GM23338 (cell line): ENCODE measurements around the gene FAAH. TPM values are rescaled to one million over a fixed set of nuclear protein-coding genes. Genes with fewer than 3 reads are reported as not detected.

Experiments
- ATAC-seq: fragments of 200-7000 bp; cut with Tn5 transposase; 3 replicates; pipeline ENCODE4 v1.9.1; 2020
- DNase-seq: peaks from one replicate; pipeline ENCODE4 v3.0.0-alpha.2; 2015; ENCODE audit warnings: low spot score
- H2AFZ ChIP-seq: fragments of 200-600 bp; sonication (generic); 2 replicates; pipeline ENCODE4 v1.8.0; 2016; ENCODE audit warnings: antibody characterized with exemption, mild to moderate bottlenecking, moderate library complexity
- H3F3A ChIP-seq: fragments of 200-600 bp; sonication (generic); replicated peaks from 2 replicates; pipeline ENCODE4 v1.8.0; 2017; ENCODE audit warnings: antibody characterized with exemption, mixed run types, low read depth
- H3K27ac ChIP-seq: fragments of 200-600 bp; sonication (generic); 2 replicates; pipeline ENCODE4 v1.6.1; 2016; ENCODE audit warnings: low read depth
- H3K27me3 ChIP-seq: fragments of 200-600 bp; sonication (generic); 2 replicates; pipeline ENCODE4 v1.8.0; 2016; ENCODE audit warnings: mild to moderate bottlenecking, mixed run types, moderate library complexity; ENCODE audit not compliant: insufficient read depth
- H3K36me3 ChIP-seq: fragments of 200-600 bp; sonication (generic); 2 replicates; pipeline ENCODE4 v1.8.0; 2016; ENCODE audit warnings: mild to moderate bottlenecking; ENCODE audit not compliant: insufficient read depth
- H3K4me1 ChIP-seq: fragments of 200-600 bp; sonication (generic); 2 replicates; pipeline ENCODE4 v1.8.0; 2016; ENCODE audit warnings: mild to moderate bottlenecking, moderate library complexity; ENCODE audit not compliant: insufficient read depth
- H3K4me2 ChIP-seq: fragments of 200-600 bp; sonication (generic); 2 replicates; pipeline ENCODE4 v1.7.1; 2017; ENCODE audit warnings: mixed run types
- H3K4me3 ChIP-seq: fragments of 200-600 bp; sonication (generic); 2 replicates; pipeline ENCODE4 v1.6.1; 2016; ENCODE audit warnings: mixed run types
- H3K79me2 ChIP-seq: fragments of 200-600 bp; sonication (generic); replicated peaks from 2 replicates; pipeline ENCODE4 v1.8.0; 2017; ENCODE audit warnings: mild to moderate bottlenecking; ENCODE audit not compliant: insufficient read depth
- H3K9me2 ChIP-seq: fragments of 200-600 bp; sonication (generic); 2 replicates; pipeline ENCODE4 v1.8.0; 2017; ENCODE audit not compliant: insufficient read depth
- H4K20me1 ChIP-seq: fragments of 200-600 bp; sonication (generic); replicated peaks from 2 replicates; pipeline ENCODE4 v1.8.0; 2017; ENCODE audit warnings: mild to moderate bottlenecking; ENCODE audit not compliant: insufficient read depth
- H3K27ac Mint-ChIP-seq: 2 replicates; pipeline ENCODE4 v1.8.0; 2020; ENCODE audit warnings: inconsistent platforms, mild to moderate bottlenecking, moderate library complexity, mixed read lengths
- H3K27me3 Mint-ChIP-seq: 3 replicates; pipeline ENCODE4 v1.8.0; 2022; ENCODE audit warnings: low read depth, mild to moderate bottlenecking, moderate library complexity, mixed read lengths, inconsistent platforms; ENCODE audit not compliant: insufficient read depth, poor library complexity
- H3K36me3 Mint-ChIP-seq: 3 replicates; pipeline ENCODE4 v1.8.0; 2021; ENCODE audit warnings: low read depth, mild to moderate bottlenecking, inconsistent platforms, moderate library complexity, mixed read lengths
- H3K4me1 Mint-ChIP-seq: 3 replicates; pipeline ENCODE4 v1.8.0; 2020; ENCODE audit warnings: mild to moderate bottlenecking, inconsistent platforms, mixed read lengths
- H3K4me3 Mint-ChIP-seq: 3 replicates; pipeline ENCODE4 v1.8.0; 2021; ENCODE audit warnings: moderate library complexity, mild to moderate bottlenecking, inconsistent platforms, mixed read lengths
- H3K9me3 Mint-ChIP-seq: 3 replicates; pipeline ENCODE4 v1.8.0; 2020; ENCODE audit warnings: moderate library complexity, mild to moderate bottlenecking, inconsistent platforms, mixed read lengths
- CREB1 ChIP-seq: fragments of 250-450 bp; sonication (Bioruptor Pico); IDR thresholded peaks from 2 replicates; pipeline ENCODE4 v1.5.0; 2020; ENCODE audit warnings: low read depth, mild to moderate bottlenecking, moderate library complexity
- EZH2 ChIP-seq: fragments of 200-600 bp; sonication (generic); IDR thresholded peaks from one replicate; pipeline ENCODE4 v1.8.0; 2017; ENCODE audit warnings: antibody characterized with exemption, mild to moderate bottlenecking, low read depth; ENCODE audit not compliant: unreplicated experiment
- EZH2phosphoT487 ChIP-seq: fragments of 200-600 bp; sonication (generic); IDR thresholded peaks from one replicate; pipeline ENCODE4 v1.8.1; 2018; ENCODE audit warnings: antibody characterized with exemption; ENCODE audit not compliant: unreplicated experiment
- JUNB ChIP-seq: IDR thresholded peaks from one replicate; pipeline ENCODE4 v1.6.1; 2016; ENCODE audit warnings: antibody characterized with exemption; ENCODE audit not compliant: unreplicated experiment
- NANOG ChIP-seq: IDR thresholded peaks from 2 replicates; pipeline ENCODE4 v1.6.1; 2016; ENCODE audit warnings: antibody characterized with exemption, borderline replicate concordance
- POLR2AphosphoS5 ChIP-seq: IDR thresholded peaks from 2 replicates; pipeline ENCODE4 v1.6.1; 2016; ENCODE audit warnings: antibody characterized with exemption, low read depth
- STAT1 ChIP-seq: IDR thresholded peaks from one replicate; pipeline ENCODE4 v1.6.1; 2016; ENCODE audit warnings: antibody characterized with exemption; ENCODE audit not compliant: unreplicated experiment
- ZNF114 ChIP-seq: fragments of 250-450 bp; sonication (Bioruptor Pico); IDR thresholded peaks from 2 replicates; pipeline ENCODE4 v1.5.0; 2020; ENCODE audit warnings: mild to moderate bottlenecking, moderate library complexity
- ZNF331 ChIP-seq: fragments of 250-450 bp; sonication (Bioruptor Pico); IDR thresholded peaks from 2 replicates; pipeline ENCODE4 v1.5.0; 2020; ENCODE audit warnings: low read depth, mild to moderate bottlenecking, moderate library complexity
- polyA plus RNA-seq: library from polyadenylated mRNA; unstranded; fragments of >200 nt; fragmentation: Nextera tagmentation; extraction: Ambion mirVana; gene quantifications from 2 replicates; pipeline ENCODE4 v1.2.1, GENCODE V29; 2016
- total RNA-seq: library from RNA; depleted of rRNA; stranded (reverse); fragments of >200 nt; shearing (Covaris generic); gene quantifications from 2 replicates; pipeline ENCODE4 v1.2.3, GENCODE V29; 2014
- TF ChIP-seq, protein P1 (sequence below): IDR thresholded peaks from 2 replicates; pipeline ENCODE4 v1.6.1; 2016; ENCODE audit warnings: antibody characterized with exemption
- TF ChIP-seq, protein P2 (sequence below), 2 experiments: fragments of 200-600 bp in 1 of 2; sonication (generic) in 1 of 2; conservative IDR thresholded peaks; 2 replicates each; pipeline versions ENCODE4 v1.5.1 to v1.6.1; 2016 to 2017; ENCODE audit warnings: antibody characterized with exemption in 2 of 2, low read depth in 2 of 2, mild to moderate bottlenecking in 2 of 2, moderate library complexity in 1 of 2
- TF ChIP-seq, protein P3 (sequence below): IDR thresholded peaks from one replicate; pipeline ENCODE4 v1.6.1; 2018; ENCODE audit warnings: antibody characterized with exemption; ENCODE audit not compliant: unreplicated experiment
- TF ChIP-seq, protein P4 (sequence below): fragments of 250-450 bp; sonication (Bioruptor Pico); IDR thresholded peaks from 2 replicates; pipeline ENCODE4 v1.5.0; 2020; ENCODE audit warnings: mild to moderate bottlenecking, moderate library complexity

The FAAH gene
- total and polyA plus RNA-seq, 2 experiments from 2014 or later = 10.7 to 24.0 TPM

DNA sequence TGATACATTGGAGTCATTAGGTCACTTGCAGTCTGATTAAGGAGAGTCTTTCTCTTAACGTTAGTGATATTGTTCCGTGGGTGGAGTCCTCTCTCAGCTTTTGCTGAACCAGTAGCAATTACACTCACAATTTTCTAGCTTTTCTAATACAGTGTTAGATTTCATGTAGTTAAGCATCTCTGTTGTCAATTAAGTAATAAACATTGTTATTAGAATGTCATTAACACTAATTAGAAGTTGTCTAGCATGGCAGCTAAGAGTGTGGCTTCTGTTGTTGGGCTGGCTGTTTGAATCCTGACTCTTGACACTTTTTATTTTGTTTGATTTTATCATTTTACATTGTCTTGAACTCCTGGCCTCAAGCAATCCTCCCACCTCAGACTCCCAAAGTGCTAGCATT is 33.4 kb downstream of the FAAH start:
- no peak for ATAC-seq

More for the DNA sequence above, 33.4 kb downstream of the FAAH start:
- Histone ChIP-seq H3K9me2 (no peaks in the 10 kb centered on the region), H3K27me3 (no peaks in the 10 kb centered on the region), H2AFZ (no peak overlapping the region), H3K36me3 (no peaks in the 10 kb centered on the region), H3K27ac (no peak overlapping the region), H3K4me3 (no peak overlapping the region), H3K4me1 (no peaks in the 10 kb centered on the region), H3K4me2 (no peak overlapping the region), H3K79me2 (no peaks in the 10 kb centered on the region), H3F3A (no peaks in the 10 kb centered on the region), H4K20me1 (no peaks in the 10 kb centered on the region)
- no peaks in the 10 kb centered on the region; the same call in 2 of the 3 replicates for H3K9me3 Mint-ChIP-seq
- peaks cover 11% of the 10 kb centered on the region for H3K27me3 Mint-ChIP-seq
- peaks cover 2% of the 10 kb centered on the region; the same call in 1 of the 3 replicates for H3K4me1 Mint-ChIP-seq
- no peak overlapping the region for H3K4me3 Mint-ChIP-seq
- H3K36me3 Mint-ChIP-seq = no peaks in the 10 kb centered on the region; the same call in 2 of the 3 replicates
- no peak for DNase-seq
- TF ChIP-seq ZNF114 (CRISPR knock-in tag) = no peak
- TF ChIP-seq, protein P1, sequence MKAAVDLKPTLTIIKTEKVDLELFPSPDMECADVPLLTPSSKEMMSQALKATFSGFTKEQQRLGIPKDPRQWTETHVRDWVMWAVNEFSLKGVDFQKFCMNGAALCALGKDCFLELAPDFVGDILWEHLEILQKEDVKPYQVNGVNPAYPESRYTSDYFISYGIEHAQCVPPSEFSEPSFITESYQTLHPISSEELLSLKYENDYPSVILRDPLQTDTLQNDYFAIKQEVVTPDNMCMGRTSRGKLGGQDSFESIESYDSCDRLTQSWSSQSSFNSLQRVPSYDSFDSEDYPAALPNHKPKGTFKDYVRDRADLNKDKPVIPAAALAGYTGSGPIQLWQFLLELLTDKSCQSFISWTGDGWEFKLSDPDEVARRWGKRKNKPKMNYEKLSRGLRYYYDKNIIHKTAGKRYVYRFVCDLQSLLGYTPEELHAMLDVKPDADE = no peak
- TF ChIP-seq EZH2 = no peak
- TF ChIP-seq, protein P2, sequence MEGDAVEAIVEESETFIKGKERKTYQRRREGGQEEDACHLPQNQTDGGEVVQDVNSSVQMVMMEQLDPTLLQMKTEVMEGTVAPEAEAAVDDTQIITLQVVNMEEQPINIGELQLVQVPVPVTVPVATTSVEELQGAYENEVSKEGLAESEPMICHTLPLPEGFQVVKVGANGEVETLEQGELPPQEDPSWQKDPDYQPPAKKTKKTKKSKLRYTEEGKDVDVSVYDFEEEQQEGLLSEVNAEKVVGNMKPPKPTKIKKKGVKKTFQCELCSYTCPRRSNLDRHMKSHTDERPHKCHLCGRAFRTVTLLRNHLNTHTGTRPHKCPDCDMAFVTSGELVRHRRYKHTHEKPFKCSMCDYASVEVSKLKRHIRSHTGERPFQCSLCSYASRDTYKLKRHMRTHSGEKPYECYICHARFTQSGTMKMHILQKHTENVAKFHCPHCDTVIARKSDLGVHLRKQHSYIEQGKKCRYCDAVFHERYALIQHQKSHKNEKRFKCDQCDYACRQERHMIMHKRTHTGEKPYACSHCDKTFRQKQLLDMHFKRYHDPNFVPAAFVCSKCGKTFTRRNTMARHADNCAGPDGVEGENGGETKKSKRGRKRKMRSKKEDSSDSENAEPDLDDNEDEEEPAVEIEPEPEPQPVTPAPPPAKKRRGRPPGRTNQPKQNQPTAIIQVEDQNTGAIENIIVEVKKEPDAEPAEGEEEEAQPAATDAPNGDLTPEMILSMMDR (conservative IDR thresholded peaks at IDR 0.05; ENCODE audit: low read depth in 2 of 2) = no peak
- no peak for TF ChIP-seq NANOG
- TF ChIP-seq CREB1 (CRISPR knock-in tag) = no peak
- no peak for TF ChIP-seq JUNB
- TF ChIP-seq, protein P3, sequence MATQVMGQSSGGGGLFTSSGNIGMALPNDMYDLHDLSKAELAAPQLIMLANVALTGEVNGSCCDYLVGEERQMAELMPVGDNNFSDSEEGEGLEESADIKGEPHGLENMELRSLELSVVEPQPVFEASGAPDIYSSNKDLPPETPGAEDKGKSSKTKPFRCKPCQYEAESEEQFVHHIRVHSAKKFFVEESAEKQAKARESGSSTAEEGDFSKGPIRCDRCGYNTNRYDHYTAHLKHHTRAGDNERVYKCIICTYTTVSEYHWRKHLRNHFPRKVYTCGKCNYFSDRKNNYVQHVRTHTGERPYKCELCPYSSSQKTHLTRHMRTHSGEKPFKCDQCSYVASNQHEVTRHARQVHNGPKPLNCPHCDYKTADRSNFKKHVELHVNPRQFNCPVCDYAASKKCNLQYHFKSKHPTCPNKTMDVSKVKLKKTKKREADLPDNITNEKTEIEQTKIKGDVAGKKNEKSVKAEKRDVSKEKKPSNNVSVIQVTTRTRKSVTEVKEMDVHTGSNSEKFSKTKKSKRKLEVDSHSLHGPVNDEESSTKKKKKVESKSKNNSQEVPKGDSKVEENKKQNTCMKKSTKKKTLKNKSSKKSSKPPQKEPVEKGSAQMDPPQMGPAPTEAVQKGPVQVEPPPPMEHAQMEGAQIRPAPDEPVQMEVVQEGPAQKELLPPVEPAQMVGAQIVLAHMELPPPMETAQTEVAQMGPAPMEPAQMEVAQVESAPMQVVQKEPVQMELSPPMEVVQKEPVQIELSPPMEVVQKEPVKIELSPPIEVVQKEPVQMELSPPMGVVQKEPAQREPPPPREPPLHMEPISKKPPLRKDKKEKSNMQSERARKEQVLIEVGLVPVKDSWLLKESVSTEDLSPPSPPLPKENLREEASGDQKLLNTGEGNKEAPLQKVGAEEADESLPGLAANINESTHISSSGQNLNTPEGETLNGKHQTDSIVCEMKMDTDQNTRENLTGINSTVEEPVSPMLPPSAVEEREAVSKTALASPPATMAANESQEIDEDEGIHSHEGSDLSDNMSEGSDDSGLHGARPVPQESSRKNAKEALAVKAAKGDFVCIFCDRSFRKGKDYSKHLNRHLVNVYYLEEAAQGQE = no peak
- no peak for TF ChIP-seq STAT1
- no peak for TF ChIP-seq ZNF331 (CRISPR knock-in tag)
- TF ChIP-seq, protein P4, sequence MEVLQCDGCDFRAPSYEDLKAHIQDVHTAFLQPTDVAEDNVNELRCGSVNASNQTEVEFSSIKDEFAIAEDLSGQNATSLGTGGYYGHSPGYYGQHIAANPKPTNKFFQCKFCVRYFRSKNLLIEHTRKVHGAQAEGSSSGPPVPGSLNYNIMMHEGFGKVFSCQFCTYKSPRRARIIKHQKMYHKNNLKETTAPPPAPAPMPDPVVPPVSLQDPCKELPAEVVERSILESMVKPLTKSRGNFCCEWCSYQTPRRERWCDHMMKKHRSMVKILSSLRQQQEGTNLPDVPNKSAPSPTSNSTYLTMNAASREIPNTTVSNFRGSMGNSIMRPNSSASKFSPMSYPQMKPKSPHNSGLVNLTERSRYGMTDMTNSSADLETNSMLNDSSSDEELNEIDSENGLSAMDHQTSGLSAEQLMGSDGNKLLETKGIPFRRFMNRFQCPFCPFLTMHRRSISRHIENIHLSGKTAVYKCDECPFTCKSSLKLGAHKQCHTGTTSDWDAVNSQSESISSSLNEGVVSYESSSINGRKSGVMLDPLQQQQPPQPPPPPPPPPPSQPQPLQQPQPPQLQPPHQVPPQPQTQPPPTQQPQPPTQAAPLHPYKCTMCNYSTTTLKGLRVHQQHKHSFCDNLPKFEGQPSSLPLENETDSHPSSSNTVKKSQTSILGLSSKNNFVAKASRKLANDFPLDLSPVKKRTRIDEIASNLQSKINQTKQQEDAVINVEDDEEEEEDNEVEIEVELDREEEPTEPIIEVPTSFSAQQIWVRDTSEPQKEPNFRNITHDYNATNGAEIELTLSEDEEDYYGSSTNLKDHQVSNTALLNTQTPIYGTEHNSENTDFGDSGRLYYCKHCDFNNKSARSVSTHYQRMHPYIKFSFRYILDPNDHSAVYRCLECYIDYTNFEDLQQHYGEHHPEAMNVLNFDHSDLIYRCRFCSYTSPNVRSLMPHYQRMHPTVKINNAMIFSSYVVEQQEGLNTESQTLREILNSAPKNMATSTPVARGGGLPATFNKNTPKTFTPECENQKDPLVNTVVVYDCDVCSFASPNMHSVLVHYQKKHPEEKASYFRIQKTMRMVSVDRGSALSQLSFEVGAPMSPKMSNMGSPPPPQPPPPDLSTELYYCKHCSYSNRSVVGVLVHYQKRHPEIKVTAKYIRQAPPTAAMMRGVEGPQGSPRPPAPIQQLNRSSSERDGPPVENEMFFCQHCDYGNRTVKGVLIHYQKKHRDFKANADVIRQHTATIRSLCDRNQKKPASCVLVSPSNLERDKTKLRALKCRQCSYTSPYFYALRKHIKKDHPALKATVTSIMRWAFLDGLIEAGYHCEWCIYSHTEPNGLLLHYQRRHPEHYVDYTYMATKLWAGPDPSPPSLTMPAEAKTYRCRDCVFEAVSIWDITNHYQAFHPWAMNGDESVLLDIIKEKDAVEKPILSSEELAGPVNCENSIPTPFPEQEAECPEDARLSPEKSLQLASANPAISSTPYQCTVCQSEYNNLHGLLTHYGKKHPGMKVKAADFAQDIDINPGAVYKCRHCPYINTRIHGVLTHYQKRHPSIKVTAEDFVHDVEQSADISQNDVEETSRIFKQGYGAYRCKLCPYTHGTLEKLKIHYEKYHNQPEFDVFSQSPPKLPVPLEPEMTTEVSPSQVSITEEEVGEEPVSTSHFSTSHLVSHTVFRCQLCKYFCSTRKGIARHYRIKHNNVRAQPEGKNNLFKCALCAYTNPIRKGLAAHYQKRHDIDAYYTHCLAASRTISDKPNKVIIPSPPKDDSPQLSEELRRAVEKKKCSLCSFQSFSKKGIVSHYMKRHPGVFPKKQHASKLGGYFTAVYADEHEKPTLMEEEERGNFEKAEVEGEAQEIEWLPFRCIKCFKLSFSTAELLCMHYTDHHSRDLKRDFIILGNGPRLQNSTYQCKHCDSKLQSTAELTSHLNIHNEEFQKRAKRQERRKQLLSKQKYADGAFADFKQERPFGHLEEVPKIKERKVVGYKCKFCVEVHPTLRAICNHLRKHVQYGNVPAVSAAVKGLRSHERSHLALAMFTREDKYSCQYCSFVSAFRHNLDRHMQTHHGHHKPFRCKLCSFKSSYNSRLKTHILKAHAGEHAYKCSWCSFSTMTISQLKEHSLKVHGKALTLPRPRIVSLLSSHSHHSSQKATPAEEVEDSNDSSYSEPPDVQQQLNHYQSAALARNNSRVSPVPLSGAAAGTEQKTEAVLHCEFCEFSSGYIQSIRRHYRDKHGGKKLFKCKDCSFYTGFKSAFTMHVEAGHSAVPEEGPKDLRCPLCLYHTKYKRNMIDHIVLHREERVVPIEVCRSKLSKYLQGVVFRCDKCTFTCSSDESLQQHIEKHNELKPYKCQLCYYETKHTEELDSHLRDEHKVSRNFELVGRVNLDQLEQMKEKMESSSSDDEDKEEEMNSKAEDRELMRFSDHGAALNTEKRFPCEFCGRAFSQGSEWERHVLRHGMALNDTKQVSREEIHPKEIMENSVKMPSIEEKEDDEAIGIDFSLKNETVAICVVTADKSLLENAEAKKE (CRISPR knock-in tag) = no peak
- no peak for TF ChIP-seq POLR2AphosphoS5
- TF ChIP-seq EZH2phosphoT487 = no peak
- H3K27ac Mint-ChIP-seq = no peak overlapping the region
